ENCODE measurements around the gene NADSYN1.

The NADSYN1 gene

GRCh38 chr11:71476926-71477640 is 24.1 kb downstream of the NADSYN1 start:
- no peak for DNase-seq (ENCODE audit: low read depth)
- H3K4me3 ChIP-seq (ENCODE audit: low read depth, low read length) = no peak overlapping the region
- no peak for TF ChIP-seq CTCF (IDR thresholded peaks at IDR 0.05; ENCODE audit: insufficient read depth, low read depth, low read length, missing control alignments)

- no peak for DNase-seq (ENCODE audit: low read depth)
- TF ChIP-seq CTCF (IDR thresholded peaks at IDR 0.05; ENCODE audit: insufficient read depth, low read depth, low read length, missing control alignments) = no peak
- no peak overlapping the region for H3K4me3 ChIP-seq (ENCODE audit: low read depth, low read length)
Observed at GRCh38 chr11:71477641-71478527, 24.9 kb downstream of the NADSYN1 start.

GRCh38 chr11:71478528-71478840 is 25.5 kb downstream of the NADSYN1 start:
- TF ChIP-seq CTCF (IDR thresholded peaks at IDR 0.05; ENCODE audit: insufficient read depth, low read depth, low read length, missing control alignments) = no peak
- H3K4me3 ChIP-seq (ENCODE audit: low read depth, low read length) = no peak overlapping the region
- no peak for DNase-seq (ENCODE audit: low read depth)

GRCh38 chr11:71481101-71481960 is 28.3 kb downstream of the NADSYN1 start:
- H3K4me3 ChIP-seq (ENCODE audit: low read depth, low read length) = no peak overlapping the region
- DNase-seq (ENCODE audit: low read depth) = no peak
- no peak for TF ChIP-seq CTCF (IDR thresholded peaks at IDR 0.05; ENCODE audit: insufficient read depth, low read depth, low read length, missing control alignments)

- TF ChIP-seq CTCF (IDR thresholded peaks at IDR 0.05; ENCODE audit: insufficient read depth, low read depth, low read length, missing control alignments) = no peak
- DNase-seq (ENCODE audit: low read depth) = no peak
- no peak overlapping the region for H3K4me3 ChIP-seq (ENCODE audit: low read depth, low read length)
Observed at GRCh38 chr11:71482216-71482615, 29.2 kb downstream of the NADSYN1 start.

GRCh38 chr11:71482746-71483364 is 29.9 kb downstream of the NADSYN1 start:
- H3K4me3 ChIP-seq (ENCODE audit: low read depth, low read length) = no peak overlapping the region
- TF ChIP-seq CTCF (IDR thresholded peaks at IDR 0.05; ENCODE audit: insufficient read depth, low read depth, low read length, missing control alignments) = no peak
- no peak for DNase-seq (ENCODE audit: low read depth)
